Neural progenitor cell (in vitro differentiated cells): ENCODE data around the gene TBC1D10A. TPM values are rescaled to one million over a fixed set of nuclear protein-coding genes. Genes with fewer than 3 reads are reported as not detected.

Source experiments
- DNase-seq: peaks from one replicate; pipeline ENCODE4 v3.0.0-alpha.2; 2016; ENCODE audit warnings: low spot score
- H2AFZ ChIP-seq: fragments of 200-600 bp; sonication (generic); replicated peaks from 2 replicates; pipeline ENCODE4 v1.6.1; 2016; ENCODE audit warnings: antibody characterized with exemption
- H3F3A ChIP-seq: fragments of 200-600 bp; sonication (generic); 2 replicates; pipeline ENCODE4 v1.6.1; 2016; ENCODE audit warnings: antibody characterized with exemption, low read depth
- H3K27ac ChIP-seq: fragments of 200-600 bp; sonication (generic); 2 replicates; pipeline ENCODE4 v1.5.1; 2016; ENCODE audit warnings: mild to moderate bottlenecking
- H3K27me3 ChIP-seq: fragments of 200-600 bp; sonication (generic); 2 replicates; pipeline ENCODE4 v1.6.1; 2016; ENCODE audit warnings: mild to moderate bottlenecking, moderate library complexity
- H3K36me3 ChIP-seq: fragments of 200-600 bp; sonication (generic); 2 replicates; pipeline ENCODE4 v1.5.1; 2016
- H3K4me1 ChIP-seq: fragments of 200-600 bp; sonication (generic); 2 replicates; pipeline ENCODE4 v1.6.1; 2016; ENCODE audit warnings: mixed run types
- H3K4me2 ChIP-seq: fragments of 200-600 bp; sonication (generic); 2 replicates; pipeline ENCODE4 v1.6.1; 2016
- H3K4me3 ChIP-seq: fragments of 200-600 bp; sonication (generic); 2 replicates; pipeline ENCODE4 v1.5.1; 2016
- H3K79me2 ChIP-seq: fragments of 200-600 bp; sonication (generic); 2 replicates; pipeline ENCODE4 v1.6.1; 2016; ENCODE audit warnings: low read depth
- H3K9ac ChIP-seq: fragments of 200-600 bp; sonication (generic); 2 replicates; pipeline ENCODE4 v1.6.1; 2016
- H3K9me3 ChIP-seq: fragments of 200-600 bp; sonication (generic); 2 replicates; pipeline ENCODE4 v1.5.1; 2016; ENCODE audit warnings: low read depth
- H4K20me1 ChIP-seq: fragments of 200-600 bp; sonication (generic); 2 replicates; pipeline ENCODE4 v1.6.1; 2016; ENCODE audit warnings: low read depth
- H3K27ac Mint-ChIP-seq: 3 replicates; pipeline ENCODE4 v1.8.0; 2021; ENCODE audit warnings: mixed read lengths
- H3K27me3 Mint-ChIP-seq: 2 replicates; pipeline ENCODE4 v1.8.0; 2022; ENCODE audit warnings: low read depth, mild to moderate bottlenecking, inconsistent platforms, moderate library complexity, mixed read lengths; ENCODE audit not compliant: insufficient read depth
- H3K36me3 Mint-ChIP-seq: 3 replicates; pipeline ENCODE4 v1.8.0; 2021; ENCODE audit warnings: mixed read lengths
- H3K4me1 Mint-ChIP-seq: 3 replicates; pipeline ENCODE4 v1.8.0; 2021; ENCODE audit warnings: mixed read lengths
- H3K4me3 Mint-ChIP-seq: 3 replicates; pipeline ENCODE4 v1.8.0; 2021; ENCODE audit warnings: mild to moderate bottlenecking, moderate library complexity, mixed read lengths
- H3K9me3 Mint-ChIP-seq: 3 replicates; pipeline ENCODE4 v1.8.0; 2020; ENCODE audit warnings: mixed read lengths
- EZH2 ChIP-seq: fragments of 200-600 bp; sonication (generic); IDR thresholded peaks from 2 replicates; pipeline ENCODE4 v1.6.1; 2017; ENCODE audit warnings: antibody characterized with exemption, mild to moderate bottlenecking, moderate library complexity
- EZH2phosphoT487 ChIP-seq: fragments of 200-600 bp; sonication (generic); IDR thresholded peaks from 2 replicates; pipeline ENCODE4 v1.6.1; 2017; ENCODE audit warnings: antibody characterized with exemption
- total RNA-seq: library from RNA; depleted of rRNA; stranded (reverse); fragments of >200 nt; gene quantifications from 2 replicates; pipeline ENCODE4 v1.2.3, GENCODE V29; 2015; ENCODE audit warnings: low replicate concordance
- TF ChIP-seq, protein P1 (sequence below): fragments of 200-600 bp; sonication (generic); IDR thresholded peaks from 2 replicates; pipeline ENCODE4 v1.5.1; 2017; ENCODE audit warnings: antibody characterized with exemption, mild to moderate bottlenecking

The TBC1D10A gene
- total RNA-seq, 1 donor from 2014 or later: 6.2 TPM

DNA sequence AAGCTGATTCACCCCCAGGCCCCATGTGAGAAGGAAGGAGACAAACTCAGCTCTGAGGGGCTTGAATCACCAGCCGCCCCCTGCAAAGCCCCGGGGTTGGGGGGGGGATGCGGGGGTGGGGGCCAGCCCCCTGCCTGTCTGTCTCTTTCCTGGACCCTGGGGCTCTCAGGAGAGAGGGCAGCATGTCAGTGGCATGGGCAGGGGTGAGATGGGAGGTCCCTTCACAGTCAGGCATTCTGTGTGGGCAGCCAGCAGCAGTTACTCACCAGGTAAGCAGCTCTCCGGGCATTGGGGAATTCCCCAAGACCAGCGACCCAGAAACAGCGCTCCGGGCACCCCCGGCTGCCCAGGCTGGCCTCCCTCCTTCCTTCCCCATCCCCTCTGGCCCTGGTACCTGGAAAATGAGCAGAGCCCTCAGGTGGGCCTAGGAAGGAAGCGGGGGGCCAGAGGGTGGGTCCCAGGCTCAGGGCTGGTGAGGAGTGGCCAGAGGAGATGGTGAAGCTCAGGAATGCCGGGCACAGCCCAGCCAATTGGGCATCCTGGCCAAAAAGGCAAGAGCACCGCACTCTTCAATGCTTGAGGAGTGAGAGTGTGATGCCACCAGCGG is 76.0 kb downstream of the TBC1D10A start:
- H3K4me3 Mint-ChIP-seq: peak overlapping the region; percentile 18
- Histone ChIP-seq H3K4me3 (no peak overlapping the region), H3K79me2 (no peaks in the 10 kb centered on the region), H3F3A (no peaks in the 10 kb centered on the region), H3K27me3 (peaks cover 22% of the 10 kb centered on the region), H3K9ac (no peak overlapping the region), H3K9me3 (no peaks in the 10 kb centered on the region), H3K27ac (no peak overlapping the region), H2AFZ (no peak overlapping the region), H4K20me1 (no peaks in the 10 kb centered on the region), H3K36me3 (no peaks in the 10 kb centered on the region), H3K4me2 (no peak overlapping the region), H3K4me1 (peaks cover 11% of the 10 kb centered on the region)
- peaks cover 24% of the 10 kb centered on the region for H3K27me3 Mint-ChIP-seq
- no peaks in the 10 kb centered on the region for H3K36me3 Mint-ChIP-seq
- no peak overlapping the region for H3K27ac Mint-ChIP-seq
- DNase-seq: no peak
- TF ChIP-seq EZH2: no peak
- no peaks in the 10 kb centered on the region for H3K9me3 Mint-ChIP-seq
- H3K4me1 Mint-ChIP-seq: peaks cover 37% of the 10 kb centered on the region

DNA sequence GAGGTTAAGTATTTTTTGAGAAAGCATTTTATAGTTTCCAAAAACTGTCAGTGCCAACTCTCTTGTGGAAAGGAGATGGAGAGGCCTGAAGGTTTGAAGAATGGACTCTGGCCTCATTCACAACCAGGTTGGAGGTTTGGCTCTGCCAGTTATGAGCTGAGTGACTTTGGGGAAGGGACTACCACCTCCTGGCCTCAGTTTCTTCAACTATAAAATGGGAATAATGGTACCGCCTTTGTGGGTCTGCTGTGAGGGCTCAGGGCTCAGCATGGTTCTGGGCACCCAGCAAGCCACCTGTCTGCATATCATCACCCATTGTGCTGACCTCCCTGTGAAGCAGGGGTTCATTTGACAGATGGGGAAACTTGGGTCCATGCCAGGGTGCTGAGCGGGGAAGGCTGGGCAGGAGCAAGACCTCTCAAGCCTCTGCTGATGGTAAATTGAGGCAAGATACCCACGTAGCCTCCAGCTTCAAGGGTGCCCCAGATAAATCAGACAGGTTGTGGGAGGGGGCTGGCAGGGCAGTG is 76.6 kb downstream of the TBC1D10A start:
- Histone ChIP-seq H3K9ac (no peak overlapping the region), H3K4me3 (no peak overlapping the region), H4K20me1 (no peaks in the 10 kb centered on the region), H3K36me3 (no peaks in the 10 kb centered on the region), H2AFZ (no peak overlapping the region), H3K27ac (no peak overlapping the region), H3K9me3 (no peaks in the 10 kb centered on the region), H3K4me1 (peaks cover 14% of the 10 kb centered on the region), H3K27me3 (peaks cover 29% of the 10 kb centered on the region), H3K4me2 (no peak overlapping the region), H3F3A (no peaks in the 10 kb centered on the region), H3K79me2 (no peaks in the 10 kb centered on the region)
- H3K27ac Mint-ChIP-seq: no peak overlapping the region
- no peaks in the 10 kb centered on the region for H3K9me3 Mint-ChIP-seq
- H3K4me3 Mint-ChIP-seq: no peak overlapping the region
- H3K27me3 Mint-ChIP-seq: peaks cover 28% of the 10 kb centered on the region
- no peak for DNase-seq
- TF ChIP-seq, protein P1, sequence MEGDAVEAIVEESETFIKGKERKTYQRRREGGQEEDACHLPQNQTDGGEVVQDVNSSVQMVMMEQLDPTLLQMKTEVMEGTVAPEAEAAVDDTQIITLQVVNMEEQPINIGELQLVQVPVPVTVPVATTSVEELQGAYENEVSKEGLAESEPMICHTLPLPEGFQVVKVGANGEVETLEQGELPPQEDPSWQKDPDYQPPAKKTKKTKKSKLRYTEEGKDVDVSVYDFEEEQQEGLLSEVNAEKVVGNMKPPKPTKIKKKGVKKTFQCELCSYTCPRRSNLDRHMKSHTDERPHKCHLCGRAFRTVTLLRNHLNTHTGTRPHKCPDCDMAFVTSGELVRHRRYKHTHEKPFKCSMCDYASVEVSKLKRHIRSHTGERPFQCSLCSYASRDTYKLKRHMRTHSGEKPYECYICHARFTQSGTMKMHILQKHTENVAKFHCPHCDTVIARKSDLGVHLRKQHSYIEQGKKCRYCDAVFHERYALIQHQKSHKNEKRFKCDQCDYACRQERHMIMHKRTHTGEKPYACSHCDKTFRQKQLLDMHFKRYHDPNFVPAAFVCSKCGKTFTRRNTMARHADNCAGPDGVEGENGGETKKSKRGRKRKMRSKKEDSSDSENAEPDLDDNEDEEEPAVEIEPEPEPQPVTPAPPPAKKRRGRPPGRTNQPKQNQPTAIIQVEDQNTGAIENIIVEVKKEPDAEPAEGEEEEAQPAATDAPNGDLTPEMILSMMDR: no peak
- TF ChIP-seq EZH2phosphoT487 (no peak), EZH2 (no peak)
- peaks cover 39% of the 10 kb centered on the region for H3K4me1 Mint-ChIP-seq
- H3K36me3 Mint-ChIP-seq: no peaks in the 10 kb centered on the region

DNA sequence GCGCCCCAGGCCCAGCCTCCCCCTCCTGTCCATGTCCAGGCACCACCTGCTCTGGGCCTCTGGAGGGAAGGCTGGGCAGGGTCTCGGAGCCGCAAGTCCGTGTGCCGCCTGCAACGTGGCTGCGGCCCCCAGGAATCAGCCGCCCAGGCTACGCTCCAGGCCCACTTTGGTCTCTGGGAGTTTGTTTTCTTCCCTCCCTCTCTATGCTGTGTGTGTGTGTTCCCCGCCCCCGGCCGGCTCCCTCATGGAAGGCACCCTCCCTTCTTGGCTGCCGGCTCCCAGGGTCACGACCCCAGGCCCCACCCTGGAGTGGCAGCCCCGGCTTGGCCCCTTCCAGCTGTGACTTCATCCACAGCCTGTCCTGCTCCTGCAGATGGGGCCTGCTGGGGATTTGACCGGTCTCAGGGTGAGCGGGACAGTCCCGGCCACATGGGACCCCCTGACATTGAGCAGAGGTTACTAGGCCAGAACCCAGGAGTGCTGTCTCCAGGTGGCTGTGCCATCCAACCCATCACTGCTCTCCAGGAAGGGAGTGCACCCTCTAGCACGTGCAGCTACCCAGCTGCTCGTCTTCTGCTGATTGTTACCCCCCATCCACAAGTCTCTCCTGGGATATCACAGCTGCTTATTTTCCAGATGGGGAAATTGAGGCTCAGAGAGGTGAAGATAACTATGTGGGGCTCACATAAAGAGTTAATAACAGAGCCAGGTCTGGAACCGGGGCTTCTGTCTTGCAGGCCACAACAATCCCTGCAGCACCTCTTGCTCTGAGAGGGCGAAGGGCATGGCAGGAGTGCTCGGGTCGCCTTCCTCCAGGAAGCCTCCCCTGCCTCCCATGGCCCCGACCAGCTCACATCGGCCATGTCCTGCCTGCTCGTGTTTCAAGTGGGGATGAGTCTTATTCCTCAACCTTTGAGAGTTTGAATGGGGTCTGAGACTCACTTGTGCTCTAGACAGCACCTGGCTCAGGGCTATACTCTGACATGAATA is 77.4 kb downstream of the TBC1D10A start:
- no peaks in the 10 kb centered on the region for H3K79me2 ChIP-seq
- H3K4me1 ChIP-seq: peaks cover 14% of the 10 kb centered on the region
- H3K27me3 ChIP-seq: peaks cover 30% of the 10 kb centered on the region
- no peaks in the 10 kb centered on the region for H3K36me3 ChIP-seq
- Mint-ChIP-seq H3K36me3 (no peaks in the 10 kb centered on the region), H3K4me1 (peaks cover 41% of the 10 kb centered on the region), H3K27me3 (peaks cover 28% of the 10 kb centered on the region), H3K4me3 (no peak overlapping the region), H3K9me3 (no peaks in the 10 kb centered on the region), H3K27ac (no peak overlapping the region)
- no peaks in the 10 kb centered on the region for H4K20me1 ChIP-seq
- H3K9ac ChIP-seq: no peak overlapping the region
- H3K9me3 ChIP-seq: no peaks in the 10 kb centered on the region
- H3K4me2 ChIP-seq: no peak overlapping the region
- DNase-seq: no peak
- H2AFZ ChIP-seq: no peak overlapping the region
- no peaks in the 10 kb centered on the region for H3F3A ChIP-seq
- H3K27ac ChIP-seq: no peak overlapping the region
- no peak overlapping the region for H3K4me3 ChIP-seq
- TF ChIP-seq EZH2 (no peak), EZH2phosphoT487 (no peak)
- TF ChIP-seq, protein P1: no peak
